ENCODE results near the gene RAB11FIP4. TPM values are rescaled to one million over a fixed set of nuclear protein-coding genes. Genes with fewer than 3 reads are reported as not detected.

RAB11FIP4 gene
- total and polyA plus RNA-seq, 2 of the 13 experiments (the other 11 are each of a cell fraction or from before 2014, with no cell fraction given) = 28.0 to 89.3 TPM

DNA sequence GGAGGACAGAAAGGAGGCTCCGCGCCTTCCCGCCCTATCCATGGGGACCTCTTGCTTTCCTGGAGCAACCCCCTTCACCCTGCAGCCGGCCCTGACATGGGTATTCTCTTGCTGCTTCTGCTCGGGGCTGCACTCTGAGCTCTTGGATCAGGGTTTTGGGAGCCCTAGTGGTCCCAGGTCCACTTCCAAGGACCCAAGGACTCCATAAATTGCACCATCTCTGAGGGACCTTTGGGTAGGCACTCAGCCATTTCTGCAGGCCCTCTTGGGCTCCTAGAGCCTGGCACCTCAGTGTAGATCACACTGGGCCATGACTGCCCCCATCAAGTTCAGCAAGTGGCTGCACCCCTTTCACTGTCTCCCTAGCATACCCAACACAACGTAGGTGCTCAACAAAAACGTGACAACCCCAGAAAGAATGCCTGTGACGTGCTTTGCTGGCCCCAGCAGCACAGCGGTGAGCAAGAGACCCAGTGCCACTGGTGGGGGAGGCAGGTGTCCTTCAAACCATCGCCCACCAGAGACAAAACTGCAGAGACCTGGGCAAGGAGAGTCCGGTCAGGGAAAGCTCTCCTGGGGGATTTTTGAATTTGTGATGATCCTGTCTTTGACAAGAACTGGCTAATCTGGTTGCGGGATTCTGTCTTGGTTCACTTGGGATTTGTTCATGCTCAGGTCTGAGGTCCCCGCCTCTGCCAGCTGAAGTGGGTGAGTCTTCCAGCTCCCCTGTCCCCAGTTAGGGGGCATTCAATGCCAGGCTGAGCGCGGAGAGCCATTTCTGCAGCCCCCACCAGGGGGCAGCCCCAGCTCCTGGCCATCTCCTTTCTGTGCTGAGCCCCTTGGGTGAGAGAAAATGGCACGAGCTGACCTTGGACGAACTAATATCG is 2.5 kb upstream of the RAB11FIP4 start:
- FAIRE-seq (no peak), ATAC-seq (peak; percentile 71)
- TF ChIP-seq RARA (CRISPR knock-in tag; IDR thresholded peaks at IDR 0.05) (no peak), KDM5A (IDR thresholded peaks at IDR 0.05; ENCODE audit: borderline replicate concordance, low read length) (no peak), MIER2 (CRISPR knock-in tag; IDR thresholded peaks at IDR 0.05) (0 out of 2 replicates have a peak, but pooled peaks have one; percentile 50), XRCC5 (optimal IDR thresholded peaks at IDR 0.05; ENCODE audit: low read length) (peak; percentile 69), HNRNPL (IDR thresholded peaks at IDR 0.05; ENCODE audit: low read depth, low read length) (peak; percentile 88), AGO2 (optimal IDR thresholded peaks at IDR 0.05; ENCODE audit: low read depth, low read length) (no peak), ZFP36 (IDR thresholded peaks at IDR 0.05; ENCODE audit: borderline replicate concordance, low read depth, low read length, partially characterized antibody) (no peak), U2AF2 (IDR thresholded peaks at IDR 0.05; ENCODE audit: low read depth, low read length) (no peak), SUZ12 (IDR thresholded peaks at IDR 0.05; ENCODE audit: low read depth, low read length) (no peak), KDM6A (CRISPR knock-in tag; IDR thresholded peaks at IDR 0.05; ENCODE audit: low read depth) (no peak), ZNF484 (CRISPR knock-in tag; IDR thresholded peaks at IDR 0.05; ENCODE audit: borderline replicate concordance, low read depth) (no peak), KAT7 (CRISPR knock-in tag; IDR thresholded peaks at IDR 0.05; ENCODE audit: borderline replicate concordance) (no peak), ZSCAN20 (CRISPR knock-in tag; IDR thresholded peaks at IDR 0.05; ENCODE audit: borderline replicate concordance) (no peak), CHCHD3 (CRISPR knock-in tag; IDR thresholded peaks at IDR 0.05) (no peak), PHF21A (CRISPR knock-in tag; IDR thresholded peaks at IDR 0.05) (no peak), NFE2L2 (IDR thresholded peaks at IDR 0.05; ENCODE audit: low read length) (no peak), ZFX (CRISPR knock-in tag; IDR thresholded peaks at IDR 0.05; ENCODE audit: low read depth) (no peak), ELF4 (CRISPR knock-in tag; IDR thresholded peaks at IDR 0.05; ENCODE audit: borderline replicate concordance) (no peak), SPEN (CRISPR knock-in tag; IDR thresholded peaks at IDR 0.05; ENCODE audit: low read depth) (no peak), HOXA3 (CRISPR knock-in tag; IDR thresholded peaks at IDR 0.05) (peak; percentile 26; the same call in 1 of the 2 replicates), MAFF (IDR thresholded peaks at IDR 0.05; ENCODE audit: low read depth, low read length) (no peak), SMC3 (IDR thresholded peaks at IDR 0.05; ENCODE audit: low read length) (peak; percentile 45; the same call in 1 of the 2 replicates)
- TF ChIP-seq, protein P1, sequence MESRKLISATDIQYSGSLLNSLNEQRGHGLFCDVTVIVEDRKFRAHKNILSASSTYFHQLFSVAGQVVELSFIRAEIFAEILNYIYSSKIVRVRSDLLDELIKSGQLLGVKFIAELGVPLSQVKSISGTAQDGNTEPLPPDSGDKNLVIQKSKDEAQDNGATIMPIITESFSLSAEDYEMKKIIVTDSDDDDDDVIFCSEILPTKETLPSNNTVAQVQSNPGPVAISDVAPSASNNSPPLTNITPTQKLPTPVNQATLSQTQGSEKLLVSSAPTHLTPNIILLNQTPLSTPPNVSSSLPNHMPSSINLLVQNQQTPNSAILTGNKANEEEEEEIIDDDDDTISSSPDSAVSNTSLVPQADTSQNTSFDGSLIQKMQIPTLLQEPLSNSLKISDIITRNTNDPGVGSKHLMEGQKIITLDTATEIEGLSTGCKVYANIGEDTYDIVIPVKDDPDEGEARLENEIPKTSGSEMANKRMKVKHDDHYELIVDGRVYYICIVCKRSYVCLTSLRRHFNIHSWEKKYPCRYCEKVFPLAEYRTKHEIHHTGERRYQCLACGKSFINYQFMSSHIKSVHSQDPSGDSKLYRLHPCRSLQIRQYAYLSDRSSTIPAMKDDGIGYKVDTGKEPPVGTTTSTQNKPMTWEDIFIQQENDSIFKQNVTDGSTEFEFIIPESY (CRISPR knock-in tag; IDR thresholded peaks at IDR 0.05) = peak; percentile 36; the same call in 1 of the 2 replicates
- TF ChIP-seq, protein P2, sequence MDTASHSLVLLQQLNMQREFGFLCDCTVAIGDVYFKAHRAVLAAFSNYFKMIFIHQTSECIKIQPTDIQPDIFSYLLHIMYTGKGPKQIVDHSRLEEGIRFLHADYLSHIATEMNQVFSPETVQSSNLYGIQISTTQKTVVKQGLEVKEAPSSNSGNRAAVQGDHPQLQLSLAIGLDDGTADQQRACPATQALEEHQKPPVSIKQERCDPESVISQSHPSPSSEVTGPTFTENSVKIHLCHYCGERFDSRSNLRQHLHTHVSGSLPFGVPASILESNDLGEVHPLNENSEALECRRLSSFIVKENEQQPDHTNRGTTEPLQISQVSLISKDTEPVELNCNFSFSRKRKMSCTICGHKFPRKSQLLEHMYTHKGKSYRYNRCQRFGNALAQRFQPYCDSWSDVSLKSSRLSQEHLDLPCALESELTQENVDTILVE (CRISPR knock-in tag; IDR thresholded peaks at IDR 0.05) = no peak

More for the DNA sequence above, 2.5 kb upstream of the RAB11FIP4 start:
- no peaks in the 10 kb centered on the region for H3K79me2 ChIP-seq (ENCODE audit: insufficient read depth, low read length)
- POLR2A ChIA-PET = interaction anchor here (0.8 kb wide), 1 partner anchor 128 kb away, joined by 3 read pairs; no protein-coding TSS in a partner anchor
- peaks cover 8 to 37% of the 10 kb centered on the region in 2 experiments for H3K27me3 ChIP-seq (ENCODE audit: control insufficient read depth in 1 of 2, insufficient read depth in 2 of 2, low read length in 2 of 2)
- H3K4me2 ChIP-seq (ENCODE audit: low read depth, low read length) = no peak overlapping the region
- no peak for DNase-seq (ENCODE audit: low spot score)
- H3K4me1 ChIP-seq (ENCODE audit: insufficient read depth, low read length) = no peaks in the 10 kb centered on the region
- in situ Hi-C loops (cut with HindIII; ENCODE audit: extremely low pct_ligation_motif_present, low pct_unique_long_range_greater_than_20kb) = no loop called here
- CTCF ChIA-PET (ENCODE audit: low intra/inter-chr PET ratio, low total read pairs) = interaction anchor here (1.0 to 2.3 kb wide), 3 partner anchors 129 to 453 kb away, joined by 4 to 24 read pairs (median 6); no protein-coding TSS in a partner anchor
- 42% methylated on average over 12 of the region's 18 CpGs for WGBS (ENCODE audit: low lambda C conversion rate)
- no peak overlapping the region for H3K9ac ChIP-seq (ENCODE audit: insufficient read depth, low read depth, low read length)
- no peak overlapping the region for H3K4me3 ChIP-seq (replicated peaks in 1 of 3; ENCODE audit: insufficient read depth in 1 of 3, low read depth in 2 of 3, low read length in 3 of 3)
- no TSS peak for BruUV-seq (replicated peaks)
- no peaks in the 10 kb centered on the region for H3K36me3 ChIP-seq (replicated peaks in 1 of 2; ENCODE audit: control insufficient read depth in 1 of 2, insufficient read depth in 2 of 2, low read length in 2 of 2)
- H4K20me1 ChIP-seq (ENCODE audit: insufficient read depth, low read length) = no peaks in the 10 kb centered on the region
- H3K27ac ChIP-seq (ENCODE audit: extremely low read length, insufficient read depth, low read length) = no peak overlapping the region
- H2AFZ ChIP-seq (ENCODE audit: low read length) = no peak overlapping the region
- H3K9me3 ChIP-seq (ENCODE audit: low read length) = no peaks in the 10 kb centered on the region
- intact Hi-C loops (cut with micrococcal nuclease; ENCODE audit: unreplicated experiment) = no loop called here

All from HepG2 (cell line).